ENCODE results near the gene PRKAR1A. TPM values are rescaled to one million over a fixed set of nuclear protein-coding genes. Genes with fewer than 3 reads are reported as not detected.

The PRKAR1A gene
- total RNA-seq, 1 donor from 2014 or later: 272 TPM

DNA sequence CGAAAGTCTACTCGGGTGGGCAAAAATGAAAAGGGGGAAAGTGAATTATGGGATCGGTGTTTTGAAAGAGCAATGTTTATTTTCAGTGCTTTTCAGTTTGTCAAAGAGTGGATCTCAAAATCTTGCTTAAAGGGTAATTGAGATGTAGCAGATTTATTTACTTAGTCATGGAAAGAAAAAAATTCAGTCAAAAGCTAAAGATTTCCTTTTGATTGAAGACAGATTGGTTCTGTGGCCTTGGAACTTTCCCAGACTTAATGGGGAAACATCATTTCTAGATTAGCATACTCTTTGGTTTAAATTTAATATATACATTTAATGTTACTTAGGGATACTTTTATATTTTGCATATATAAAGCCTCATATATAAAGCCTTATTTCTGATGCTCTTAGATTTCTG, 20.6 kb downstream of the PRKAR1A start:
- H3K36me3 Mint-ChIP-seq (ENCODE audit: low read depth): peaks cover 87% of the 10 kb centered on the region
- ChIA-PET POLR2A (no interaction called here), CTCF (no interaction called here)
- H3K27ac Mint-ChIP-seq: no peak overlapping the region
- no peaks in the 10 kb centered on the region for H3K27me3 Mint-ChIP-seq
- DNase-seq: no peak
- TF ChIP-seq, protein P1, sequence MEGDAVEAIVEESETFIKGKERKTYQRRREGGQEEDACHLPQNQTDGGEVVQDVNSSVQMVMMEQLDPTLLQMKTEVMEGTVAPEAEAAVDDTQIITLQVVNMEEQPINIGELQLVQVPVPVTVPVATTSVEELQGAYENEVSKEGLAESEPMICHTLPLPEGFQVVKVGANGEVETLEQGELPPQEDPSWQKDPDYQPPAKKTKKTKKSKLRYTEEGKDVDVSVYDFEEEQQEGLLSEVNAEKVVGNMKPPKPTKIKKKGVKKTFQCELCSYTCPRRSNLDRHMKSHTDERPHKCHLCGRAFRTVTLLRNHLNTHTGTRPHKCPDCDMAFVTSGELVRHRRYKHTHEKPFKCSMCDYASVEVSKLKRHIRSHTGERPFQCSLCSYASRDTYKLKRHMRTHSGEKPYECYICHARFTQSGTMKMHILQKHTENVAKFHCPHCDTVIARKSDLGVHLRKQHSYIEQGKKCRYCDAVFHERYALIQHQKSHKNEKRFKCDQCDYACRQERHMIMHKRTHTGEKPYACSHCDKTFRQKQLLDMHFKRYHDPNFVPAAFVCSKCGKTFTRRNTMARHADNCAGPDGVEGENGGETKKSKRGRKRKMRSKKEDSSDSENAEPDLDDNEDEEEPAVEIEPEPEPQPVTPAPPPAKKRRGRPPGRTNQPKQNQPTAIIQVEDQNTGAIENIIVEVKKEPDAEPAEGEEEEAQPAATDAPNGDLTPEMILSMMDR (IDR thresholded peaks at IDR 0.05): no peak
- intact Hi-C loops (cut with micrococcal nuclease): no loop called here
- H3K4me3 Mint-ChIP-seq: no peak overlapping the region
- no peaks in the 10 kb centered on the region for H3K9me3 Mint-ChIP-seq
- ATAC-seq (ENCODE audit: low read depth): no peak
- no peaks in the 10 kb centered on the region for H3K4me1 Mint-ChIP-seq

- Mint-ChIP-seq H3K9me3 (no peaks in the 10 kb centered on the region), H3K4me1 (peaks cover under 1% of the 10 kb centered on the region), H3K27ac (no peak overlapping the region), H3K4me3 (no peak overlapping the region), H3K27me3 (no peaks in the 10 kb centered on the region), H3K36me3 (ENCODE audit: low read depth) (peaks cover 84% of the 10 kb centered on the region)
- ATAC-seq (ENCODE audit: low read depth) (no peak), DNase-seq (no peak)
- CTCF ChIA-PET: interaction anchor here (0.6 to 1.1 kb wide), 3 partner anchors 9 to 701 kb away, joined by 3 read pairs; no protein-coding TSS in a partner anchor
- POLR2A ChIA-PET: no interaction called here
- TF ChIP-seq, protein P1 (IDR thresholded peaks at IDR 0.05): no peak
- intact Hi-C loops (cut with micrococcal nuclease): no loop called here
Measured at GRCh38 chr17:68533887-68534694, 21.9 kb downstream of the PRKAR1A start.

- Mint-ChIP-seq H3K4me1 (peaks cover 7% of the 10 kb centered on the region), H3K4me3 (no peak overlapping the region), H3K27ac (no peak overlapping the region), H3K27me3 (no peaks in the 10 kb centered on the region), H3K9me3 (no peaks in the 10 kb centered on the region), H3K36me3 (ENCODE audit: low read depth) (peaks cover 84% of the 10 kb centered on the region)
- DNase-seq (no peak), ATAC-seq (ENCODE audit: low read depth) (no peak)
- intact Hi-C loops (cut with micrococcal nuclease): loop anchor here (5.0 kb wide), 1 partner anchor 703 kb away; no protein-coding TSS in a partner anchor
- CTCF ChIA-PET: no interaction called here
- POLR2A ChIA-PET: no interaction called here
- TF ChIP-seq, protein P1 (IDR thresholded peaks at IDR 0.05): no peak
Measured at GRCh38 chr17:68534695-68535088, 22.5 kb downstream of the PRKAR1A start.

- H3K4me1 Mint-ChIP-seq: peaks cover 15% of the 10 kb centered on the region
- TF ChIP-seq, protein P1 (IDR thresholded peaks at IDR 0.05): no peak
- H3K27ac Mint-ChIP-seq: no peak overlapping the region
- peaks cover 78% of the 10 kb centered on the region for H3K36me3 Mint-ChIP-seq (ENCODE audit: low read depth)
- no peak for DNase-seq
- CTCF ChIA-PET: no interaction called here
- ATAC-seq (ENCODE audit: low read depth): no peak
- H3K4me3 Mint-ChIP-seq: no peak overlapping the region
- no peaks in the 10 kb centered on the region for H3K9me3 Mint-ChIP-seq
- intact Hi-C loops (cut with micrococcal nuclease): loop anchor here (5.0 kb wide), 1 partner anchor 701 kb away; no protein-coding TSS in a partner anchor
- POLR2A ChIA-PET: no interaction called here
- H3K27me3 Mint-ChIP-seq: no peaks in the 10 kb centered on the region
Measured at GRCh38 chr17:68535922-68536321, 23.7 kb downstream of the PRKAR1A start.

Data from activated B cell treated with CpG ODN at 0.5 μM for 24 hours (primary cell).